Gastrocnemius medialis (tissue), 4 donors: ENCODE measurements around the gene MOCS2.

ENCODE experiments used
- POLR2A ChIP-seq, 2 donors: fragments of 450-650 bp; IDR thresholded peaks; one replicate each; pipeline ENCODE4 v1.6.1; 2017; ENCODE audit warnings: antibody characterized with exemption in 2 of 2, mild to moderate bottlenecking in 2 of 2, moderate library complexity in 2 of 2
- TF ChIP-seq, protein P1 (sequence below), 5 experiments: fragments of 450-650 bp in 3 of 5; fragments of 200-600 bp in 2 of 5; sonication (generic) in 2 of 5; IDR thresholded peaks in 4 of 5; conservative IDR thresholded peaks in 1 of 5; 1 replicate in 4 of 5; 2 replicates in 1 of 5; pipeline ENCODE4 v1.5.1; 2016 to 2019; ENCODE audit warnings: antibody characterized with exemption in 5 of 5, mild to moderate bottlenecking in 3 of 5, moderate library complexity in 3 of 5

DNA sequence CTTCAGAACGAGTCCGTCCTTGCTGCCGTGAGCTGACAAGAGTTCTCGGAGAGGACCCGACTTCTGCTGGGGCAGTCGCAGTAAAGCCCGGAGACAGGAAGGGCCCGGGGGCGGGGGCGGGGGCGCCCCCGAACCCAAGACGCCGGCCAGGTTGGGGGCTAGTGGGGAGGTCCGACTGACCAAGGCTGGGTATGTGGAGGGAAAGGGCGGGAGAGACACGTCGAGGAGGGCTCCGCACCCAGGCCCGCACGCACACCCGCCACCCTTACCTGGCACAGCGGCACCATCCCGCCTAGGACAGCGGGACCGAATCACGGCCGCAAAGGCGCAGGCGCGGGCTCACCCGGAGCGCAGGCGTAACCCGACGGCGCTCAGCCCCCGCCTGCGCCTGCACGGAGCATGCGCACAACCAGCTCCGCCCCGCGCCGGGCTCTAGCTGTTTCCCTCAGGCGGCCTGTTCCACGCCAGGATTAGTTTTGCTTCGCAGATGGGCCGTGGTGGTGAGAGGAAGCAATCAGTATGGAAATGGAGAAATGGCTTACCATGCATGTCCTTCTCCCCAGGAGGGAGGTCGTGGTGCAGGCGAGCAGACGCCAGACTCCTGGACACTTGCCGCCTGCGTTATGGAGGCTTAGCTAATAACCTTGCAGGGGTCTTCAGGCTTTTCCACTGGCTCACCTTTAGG lies at the start of gene MOCS2:
- TF ChIP-seq, protein P1, sequence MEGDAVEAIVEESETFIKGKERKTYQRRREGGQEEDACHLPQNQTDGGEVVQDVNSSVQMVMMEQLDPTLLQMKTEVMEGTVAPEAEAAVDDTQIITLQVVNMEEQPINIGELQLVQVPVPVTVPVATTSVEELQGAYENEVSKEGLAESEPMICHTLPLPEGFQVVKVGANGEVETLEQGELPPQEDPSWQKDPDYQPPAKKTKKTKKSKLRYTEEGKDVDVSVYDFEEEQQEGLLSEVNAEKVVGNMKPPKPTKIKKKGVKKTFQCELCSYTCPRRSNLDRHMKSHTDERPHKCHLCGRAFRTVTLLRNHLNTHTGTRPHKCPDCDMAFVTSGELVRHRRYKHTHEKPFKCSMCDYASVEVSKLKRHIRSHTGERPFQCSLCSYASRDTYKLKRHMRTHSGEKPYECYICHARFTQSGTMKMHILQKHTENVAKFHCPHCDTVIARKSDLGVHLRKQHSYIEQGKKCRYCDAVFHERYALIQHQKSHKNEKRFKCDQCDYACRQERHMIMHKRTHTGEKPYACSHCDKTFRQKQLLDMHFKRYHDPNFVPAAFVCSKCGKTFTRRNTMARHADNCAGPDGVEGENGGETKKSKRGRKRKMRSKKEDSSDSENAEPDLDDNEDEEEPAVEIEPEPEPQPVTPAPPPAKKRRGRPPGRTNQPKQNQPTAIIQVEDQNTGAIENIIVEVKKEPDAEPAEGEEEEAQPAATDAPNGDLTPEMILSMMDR (IDR thresholded peaks at IDR 0.05 in 4 of 5, conservative IDR thresholded peaks at IDR 0.05 in 1 of 5) = no peak
- TF ChIP-seq POLR2A (IDR thresholded peaks at IDR 0.05) = peak; percentile 59 to 63
